Measurements from ENCODE around the gene SLC46A2. TPM values are rescaled to one million over a fixed set of nuclear protein-coding genes. Genes with fewer than 3 reads are reported as not detected.
A peak's percentile ranks its signal among the peaks of the same experiment; 100 is the strongest.

Gene SLC46A2
- total and polyA plus RNA-seq, 2 of the 13 experiments (the other 11 are each of a cell fraction or from before 2014, with no cell fraction given): not detected

DNA sequence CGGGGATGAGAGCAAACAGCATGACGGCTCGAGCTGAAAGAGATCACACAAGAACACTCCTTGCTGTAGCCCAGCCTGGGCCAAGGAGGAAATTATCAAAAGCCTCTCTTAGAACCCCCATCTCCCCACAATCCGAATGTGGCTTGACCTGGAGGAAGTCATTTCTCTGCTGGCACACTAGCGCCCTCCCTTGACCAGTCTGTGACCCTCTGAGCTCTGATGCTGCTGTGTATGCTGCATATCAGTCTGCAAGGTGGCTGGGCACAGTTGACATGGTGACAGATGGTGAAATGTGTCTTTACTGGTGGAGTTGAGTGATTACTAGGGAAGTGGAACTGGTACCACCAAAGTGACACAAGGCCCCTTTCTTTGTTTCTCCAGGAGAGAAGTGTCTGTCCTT, 3.3 kb downstream of the SLC46A2 start:
- FAIRE-seq (no peak), ATAC-seq (peak; percentile 46), DNase-seq (ENCODE audit: low spot score) (peak; percentile 12)
- Histone ChIP-seq H3K27ac (ENCODE audit: extremely low read length, insufficient read depth, low read length) (no peak overlapping the region), H3K36me3 (replicated peaks in 1 of 2; ENCODE audit: control insufficient read depth in 1 of 2, insufficient read depth in 2 of 2, low read length in 2 of 2) (no peaks in the 10 kb centered on the region), H3K4me3 (replicated peaks in 1 of 3; ENCODE audit: insufficient read depth in 1 of 3, low read depth in 2 of 3, low read length in 3 of 3) (no peak overlapping the region), H3K9me3 (ENCODE audit: low read length) (no peaks in the 10 kb centered on the region), H3K4me2 (ENCODE audit: low read depth, low read length) (no peak overlapping the region), H4K20me1 (ENCODE audit: insufficient read depth, low read length) (no peaks in the 10 kb centered on the region), H2AFZ (ENCODE audit: low read length) (no peak overlapping the region), H3K27me3 (ENCODE audit: control insufficient read depth in 1 of 2, insufficient read depth in 2 of 2, low read length in 2 of 2) (peaks cover 0 to 8% of the 10 kb centered on the region in 2 experiments; a peak in 1 of 5 replicates), H3K4me1 (ENCODE audit: insufficient read depth, low read length) (no peaks in the 10 kb centered on the region), H3K79me2 (ENCODE audit: insufficient read depth, low read length) (no peaks in the 10 kb centered on the region), H3K9ac (ENCODE audit: insufficient read depth, low read depth, low read length) (no peak overlapping the region)
- WGBS (ENCODE audit: low lambda C conversion rate): 66% methylated on average over 4 of the region's 5 CpGs
- BruUV-seq (replicated peaks): no TSS peak
- CTCF ChIA-PET (ENCODE audit: low intra/inter-chr PET ratio, low total read pairs): interaction anchor here (0.6 kb wide), 1 partner anchor 43 kb away, joined by 3 read pairs; no protein-coding TSS in a partner anchor
- intact Hi-C loops (cut with micrococcal nuclease; ENCODE audit: unreplicated experiment): no loop called here
- in situ Hi-C loops (cut with HindIII; ENCODE audit: extremely low pct_ligation_motif_present, low pct_unique_long_range_greater_than_20kb): no loop called here
- TF ChIP-seq, protein P1, sequence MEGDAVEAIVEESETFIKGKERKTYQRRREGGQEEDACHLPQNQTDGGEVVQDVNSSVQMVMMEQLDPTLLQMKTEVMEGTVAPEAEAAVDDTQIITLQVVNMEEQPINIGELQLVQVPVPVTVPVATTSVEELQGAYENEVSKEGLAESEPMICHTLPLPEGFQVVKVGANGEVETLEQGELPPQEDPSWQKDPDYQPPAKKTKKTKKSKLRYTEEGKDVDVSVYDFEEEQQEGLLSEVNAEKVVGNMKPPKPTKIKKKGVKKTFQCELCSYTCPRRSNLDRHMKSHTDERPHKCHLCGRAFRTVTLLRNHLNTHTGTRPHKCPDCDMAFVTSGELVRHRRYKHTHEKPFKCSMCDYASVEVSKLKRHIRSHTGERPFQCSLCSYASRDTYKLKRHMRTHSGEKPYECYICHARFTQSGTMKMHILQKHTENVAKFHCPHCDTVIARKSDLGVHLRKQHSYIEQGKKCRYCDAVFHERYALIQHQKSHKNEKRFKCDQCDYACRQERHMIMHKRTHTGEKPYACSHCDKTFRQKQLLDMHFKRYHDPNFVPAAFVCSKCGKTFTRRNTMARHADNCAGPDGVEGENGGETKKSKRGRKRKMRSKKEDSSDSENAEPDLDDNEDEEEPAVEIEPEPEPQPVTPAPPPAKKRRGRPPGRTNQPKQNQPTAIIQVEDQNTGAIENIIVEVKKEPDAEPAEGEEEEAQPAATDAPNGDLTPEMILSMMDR (CRISPR knock-in tag; IDR thresholded peaks at IDR 0.05): peak; percentile 58
- TF ChIP-seq, protein P2, sequence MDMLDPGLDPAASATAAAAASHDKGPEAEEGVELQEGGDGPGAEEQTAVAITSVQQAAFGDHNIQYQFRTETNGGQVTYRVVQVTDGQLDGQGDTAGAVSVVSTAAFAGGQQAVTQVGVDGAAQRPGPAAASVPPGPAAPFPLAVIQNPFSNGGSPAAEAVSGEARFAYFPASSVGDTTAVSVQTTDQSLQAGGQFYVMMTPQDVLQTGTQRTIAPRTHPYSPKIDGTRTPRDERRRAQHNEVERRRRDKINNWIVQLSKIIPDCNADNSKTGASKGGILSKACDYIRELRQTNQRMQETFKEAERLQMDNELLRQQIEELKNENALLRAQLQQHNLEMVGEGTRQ (IDR thresholded peaks at IDR 0.05; ENCODE audit: low read depth, low read length): no peak
- TF ChIP-seq, protein P2 (CRISPR knock-in tag; IDR thresholded peaks at IDR 0.05; ENCODE audit: borderline replicate concordance): no peak
- TF ChIP-seq STAG1 (CRISPR knock-in tag; IDR thresholded peaks at IDR 0.05) (peak; percentile 42), GATA4 (IDR thresholded peaks at IDR 0.05; ENCODE audit: borderline replicate concordance, low read depth) (no peak), MAFG (CRISPR knock-in tag; IDR thresholded peaks at IDR 0.05) (no peak)
- POLR2A ChIA-PET: no interaction called here
